K562 (cell line): Measurements from ENCODE around the gene UNC119B. TPM values are rescaled to one million over a fixed set of nuclear protein-coding genes. Genes with fewer than 3 reads are reported as not detected.

Source experiments
- ATAC-seq: fragments of 200-7000 bp; cut with Tn5 transposase; 3 replicates; pipeline ENCODE4 v1.9.1; 2020; ENCODE audit warnings: moderate library complexity
- BruUV-seq: library from RNA; stranded (reverse); fragments of 400-500 nt; replicated peaks from 2 replicates; lab custom pipeline; 2021; lab: Mats Ljungman, UMichigan
- CTCF ChIA-PET: fragments of 300-600 bp; formaldehyde crosslinking; extraction: SDS; loops from one replicate; lab custom pipeline; 2021; ENCODE audit warnings: low intra/inter-chr PET ratio; lab: Yijun Ruan, JAX
- POLR2A ChIA-PET: fragments of 300-600, 350-650 bp; sonication (Branson Sonifier 250); formaldehyde crosslinking; extraction: SDS; loops from one replicate; lab custom pipeline; 2021; ENCODE audit warnings: antibody characterized with exemption, inconsistent platforms; lab: Yijun Ruan, JAX
- DNase-seq, 4 experiments: peaks; one replicate each; pipeline versions ENCODE4 v3.0.0 to v3.0.0-alpha.2; 2011 to 2018; ENCODE audit warnings: low spot score in 3 of 4, mixed read lengths in 3 of 4; ENCODE audit errors: extremely low read depth in 1 of 4
- FAIRE-seq: peaks from 2 replicates; lab custom pipeline; 2011; peaks lifted over from hg19 to GRCh38; lab: Jason Lieb, UNC
- H2AFZ ChIP-seq: 2 replicates; pipeline ENCODE4 v1.6.0; 2011; ENCODE audit warnings: low read depth, low read length, control low read depth, inconsistent platforms
- H3K27ac ChIP-seq: fragments of 200-600 bp; 3 replicates; pipeline ENCODE4 v1.8.0; 2011; ENCODE audit warnings: low read depth, mild to moderate bottlenecking, control low read depth, inconsistent platforms, low read length, moderate library complexity, mixed read lengths; ENCODE audit errors: extremely low read depth
- H3K27me3 ChIP-seq, 2 experiments: fragments of 300-600 bp in 1 of 2; 2 replicates in 1 of 2; 3 replicates in 1 of 2; pipeline versions ENCODE4 v1.6.0 to v1.8.0; 2011; ENCODE audit warnings: inconsistent platforms in 2 of 2, low read length in 2 of 2, mild to moderate bottlenecking in 1 of 2, mixed read lengths in 1 of 2, moderate library complexity in 1 of 2; ENCODE audit not compliant: control insufficient read depth in 2 of 2, insufficient read depth in 2 of 2
- H3K36me3 ChIP-seq: fragments of 300-600 bp; 3 replicates; pipeline ENCODE4 v1.8.0; 2011; ENCODE audit warnings: mild to moderate bottlenecking, low read length, inconsistent platforms; ENCODE audit not compliant: control insufficient read depth, insufficient read depth
- H3K4me1 ChIP-seq, 2 experiments: fragments of 200-600 bp in 1 of 2; replicated peaks in 1 of 2; 2 replicates in 1 of 2; 3 replicates in 1 of 2; pipeline versions ENCODE4 v1.5.1 to v1.8.0; 2011; ENCODE audit warnings: inconsistent platforms in 2 of 2, low read length in 2 of 2, mild to moderate bottlenecking in 1 of 2, mixed read lengths in 1 of 2, moderate library complexity in 1 of 2; ENCODE audit not compliant: control insufficient read depth in 2 of 2, insufficient read depth in 2 of 2
- H3K4me2 ChIP-seq: 2 replicates; pipeline ENCODE4 v1.6.1; 2011; ENCODE audit warnings: low read length, control low read depth, inconsistent platforms, mixed read lengths; ENCODE audit not compliant: insufficient read depth
- H3K4me3 ChIP-seq: fragments of 200-600 bp; sonication (generic), shearing (Covaris generic); 2 replicates; pipeline ENCODE4 v1.5.1; 2016; ENCODE audit warnings: control low read depth, inconsistent platforms
- H3K79me2 ChIP-seq: fragments of 200-600 bp; 3 replicates; pipeline ENCODE4 v1.8.0; 2011; ENCODE audit warnings: low read length, inconsistent platforms; ENCODE audit not compliant: control insufficient read depth, insufficient read depth
- H3K9ac ChIP-seq, 2 experiments: 2 replicates each; pipeline versions ENCODE4 v1.6.0 to v1.6.1; 2011; ENCODE audit warnings: low read depth in 2 of 2, low read length in 2 of 2, control low read depth in 1 of 2, inconsistent platforms in 1 of 2, mild to moderate bottlenecking in 1 of 2, mixed read lengths in 1 of 2; ENCODE audit not compliant: insufficient read depth in 1 of 2
- H3K9me1 ChIP-seq: one replicate; pipeline ENCODE4 v1.6.0; 2011; ENCODE audit warnings: inconsistent platforms, mild to moderate bottlenecking, low read length, moderate library complexity; ENCODE audit not compliant: control insufficient read depth, insufficient read depth
- H3K9me3 ChIP-seq: replicated peaks from 2 replicates; pipeline ENCODE4 v1.5.1; 2011; ENCODE audit warnings: low read depth, low read length, inconsistent platforms; ENCODE audit not compliant: control insufficient read depth, insufficient read depth
- H4K20me1 ChIP-seq: replicated peaks from 2 replicates; pipeline ENCODE4 v1.6.1; 2011; ENCODE audit warnings: low read length, inconsistent platforms, mixed read lengths; ENCODE audit not compliant: control insufficient read depth, insufficient read depth
- FOXK2 ChIP-seq, 2 experiments: fragments of 450-650 bp; IDR thresholded peaks in 1 of 2; conservative IDR thresholded peaks in 1 of 2; 2 replicates each; pipeline ENCODE4 v1.6.1; 2016; ENCODE audit warnings: low read depth in 2 of 2, mild to moderate bottlenecking in 1 of 2
- GATAD2B ChIP-seq: fragments of 450-650 bp; IDR thresholded peaks from 2 replicates; pipeline ENCODE4 v1.6.1; 2017; ENCODE audit warnings: mild to moderate bottlenecking, borderline replicate concordance
- NFYB ChIP-seq: IDR thresholded peaks from 2 replicates; pipeline ENCODE4 v1.6.1; 2011; ENCODE audit warnings: mild to moderate bottlenecking, moderate library complexity; ENCODE audit not compliant: insufficient read length; ENCODE audit errors: extremely low read depth
- NR2C1 ChIP-seq, 2 experiments: fragments of 450-650 bp; IDR thresholded peaks; 2 replicates each; pipeline ENCODE4 v1.6.1; 2017; ENCODE audit warnings: mild to moderate bottlenecking in 2 of 2, antibody characterized with exemption in 1 of 2, inconsistent platforms in 1 of 2, missing compliant biosample characterization in 1 of 2, missing genetic modification characterization in 1 of 2
- PRMT5 ChIP-seq: sonication (generic); formaldehyde crosslinking; IDR thresholded peaks from 2 replicates; pipeline ENCODE4 v1.5.0; 2020; ENCODE audit warnings: missing genetic modification reagents
- SAFB ChIP-seq: fragments of 200-400 bp; formaldehyde crosslinking; IDR thresholded peaks from 2 replicates; pipeline ENCODE4 v1.6.1; 2017; ENCODE audit warnings: low read depth, low read length, borderline replicate concordance
- SETDB1 ChIP-seq: IDR thresholded peaks from one replicate; pipeline ENCODE4 v1.6.1; 2012; ENCODE audit warnings: low read length, control low read depth, inconsistent platforms
- SP2 ChIP-seq: IDR thresholded peaks from 2 replicates; pipeline ENCODE4 v1.6.1; 2011; ENCODE audit warnings: mild to moderate bottlenecking, low read depth, low read length, moderate library complexity; ENCODE audit not compliant: poor library complexity, severe bottlenecking; ENCODE audit errors: extremely low read depth
- ZBTB17 ChIP-seq: fragments of 450-650 bp; formaldehyde crosslinking; IDR thresholded peaks from 2 replicates; pipeline ENCODE4 v1.4.0; 2020; ENCODE audit warnings: mild to moderate bottlenecking
- ZNF324 ChIP-seq: fragments of 250-450 bp; sonication (Bioruptor Pico); IDR thresholded peaks from 2 replicates; pipeline ENCODE4 v1.4.0; 2020; ENCODE audit warnings: mild to moderate bottlenecking
- ZNF764 ChIP-seq: fragments of 250-450 bp; sonication (Bioruptor Pico); IDR thresholded peaks from 2 replicates; pipeline ENCODE4 v1.4.0; 2020; ENCODE audit warnings: low read depth, mild to moderate bottlenecking, moderate library complexity
- ZNF77 ChIP-seq: fragments of 250-450 bp; sonication (Bioruptor Pico); IDR thresholded peaks from 2 replicates; pipeline ENCODE4 v1.5.0; 2020
- ZNF785 ChIP-seq: fragments of 250-450 bp; sonication (Bioruptor Pico); IDR thresholded peaks from 2 replicates; pipeline ENCODE4 v1.4.0; 2020; ENCODE audit warnings: mild to moderate bottlenecking
- ZSCAN29 ChIP-seq: fragments of 450-650 bp; IDR thresholded peaks from 2 replicates; pipeline ENCODE4 v1.6.1; 2017
- WGBS: fragments of 100-300 bp; shearing (Covaris generic); methylation state at CpG from one replicate; pipeline ENCODE4 v1.1.6; 2016; ENCODE audit warnings: low coverage, mixed read lengths; ENCODE audit not compliant: insufficient coverage; ENCODE audit errors: missing lambda C conversion rate; 5-methylcytosine and 5-hydroxymethylcytosine counted together
- in situ Hi-C: fragments of 300-500 bp; cut with MboI; formaldehyde crosslinking; loops from 4 replicates; pipeline ENCODE4 v1.15.0; 2018; ENCODE audit warnings: inconsistent platforms, mixed read lengths
- intact Hi-C: fragments of 100-400 bp; cut with micrococcal nuclease; formaldehyde crosslinking; loops from 2 replicates; pipeline ENCODE4 v1.14.2; 2022
- polyA plus RNA-seq, 8 experiments: library from polyadenylated mRNA; depleted of rRNA in 4 of 8; stranded (reverse) in 5 of 8; unstranded in 3 of 8; fragments of >200 nt; fragmentation: Nextera tagmentation in 2 of 8; fragmentation: Illumina TruSeq in 1 of 8; extraction: Ambion mirVana in 2 of 8; extraction: Trizol in 1 of 8; gene quantifications; 2 replicates each; pipeline versions ENCODE4 v1.2.1 to v1.2.3, GENCODE V29; 2011 to 2014; ENCODE audit warnings: inconsistent platforms in 1 of 8, missing spikeins in 1 of 8
- total RNA-seq, 7 experiments: library from RNA; depleted of rRNA in 6 of 7; stranded (reverse); fragments of >200 nt in 6 of 7; fragmentation: Illumina TruSeq in 2 of 7; extraction: Trizol in 2 of 7; gene quantifications; 2 replicates each; pipeline versions ENCODE4 v1.2.1 to v1.2.3, GENCODE V29; 2011 to 2021; ENCODE audit warnings: low replicate concordance in 1 of 7
- TF ChIP-seq, protein P1 (sequence below): sonication (generic); formaldehyde crosslinking; IDR thresholded peaks from 2 replicates; pipeline ENCODE4 v1.8.1; 2023; ENCODE audit warnings: missing genetic modification reagents, mild to moderate bottlenecking, borderline replicate concordance

The UNC119B gene
- total and polyA plus RNA-seq, 9 of the 15 experiments (the other 6 are each of a cell fraction or from before 2014, with no cell fraction given): 4.0 to 34.5 (median 15.1) TPM

DNA sequence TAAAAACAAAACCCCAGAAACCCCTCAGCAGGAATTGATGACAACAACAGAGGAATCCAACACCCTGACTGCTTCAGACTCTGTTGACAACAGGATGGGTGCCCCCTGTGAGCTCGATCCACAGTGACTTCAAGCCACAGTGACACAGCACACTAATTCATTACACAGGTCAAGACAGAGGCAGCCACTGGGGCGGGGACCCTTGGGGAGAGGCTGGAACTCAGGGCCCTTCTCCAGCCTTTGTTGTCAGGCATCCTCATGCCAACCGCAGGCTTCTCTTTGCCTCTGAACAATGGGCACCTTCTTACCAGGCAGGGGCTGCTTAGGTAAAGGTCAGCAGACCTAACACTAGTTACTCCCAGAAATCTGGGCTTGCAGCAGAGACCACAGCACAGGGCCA is 53.0 kb downstream of the UNC119B start:
- Histone ChIP-seq H3K79me2 (no peaks in the 10 kb centered on the region), H3K4me3 (no peak overlapping the region), H3K4me2 (no peak overlapping the region), H3K4me1 (peaks cover 0 to 4% of the 10 kb centered on the region in 2 experiments; a peak in 1 of 5 replicates), H2AFZ (no peak overlapping the region), H3K27ac (no peak overlapping the region), H3K9me1 (no peaks in the 10 kb centered on the region)
- no peak for ATAC-seq
- CTCF ChIA-PET: no interaction called here
- no peak for FAIRE-seq
- BruUV-seq: no TSS peak
- no peak for DNase-seq
- TF ChIP-seq SP2 (no peak), ZNF764 (CRISPR knock-in tag) (no peak), ZNF785 (CRISPR knock-in tag) (no peak), FOXK2 (conservative IDR thresholded peaks at IDR 0.05 in 1 of 2, IDR thresholded peaks at IDR 0.05 in 1 of 2; ENCODE audit: low read depth in 2 of 2) (no peak), ZSCAN29 (no peak), ZNF324 (no peak), NFYB (no peak), NR2C1 (IDR thresholded peaks at IDR 0.05) (no peak), NR2C1 (tag; IDR thresholded peaks at IDR 0.05) (no peak), PRMT5 (CRISPR knock-in tag) (no peak), ZBTB17 (no peak), SETDB1 (no peak), ZNF77 (CRISPR knock-in tag) (no peak), SAFB (no peak), GATAD2B (no peak)
- TF ChIP-seq, protein P1, sequence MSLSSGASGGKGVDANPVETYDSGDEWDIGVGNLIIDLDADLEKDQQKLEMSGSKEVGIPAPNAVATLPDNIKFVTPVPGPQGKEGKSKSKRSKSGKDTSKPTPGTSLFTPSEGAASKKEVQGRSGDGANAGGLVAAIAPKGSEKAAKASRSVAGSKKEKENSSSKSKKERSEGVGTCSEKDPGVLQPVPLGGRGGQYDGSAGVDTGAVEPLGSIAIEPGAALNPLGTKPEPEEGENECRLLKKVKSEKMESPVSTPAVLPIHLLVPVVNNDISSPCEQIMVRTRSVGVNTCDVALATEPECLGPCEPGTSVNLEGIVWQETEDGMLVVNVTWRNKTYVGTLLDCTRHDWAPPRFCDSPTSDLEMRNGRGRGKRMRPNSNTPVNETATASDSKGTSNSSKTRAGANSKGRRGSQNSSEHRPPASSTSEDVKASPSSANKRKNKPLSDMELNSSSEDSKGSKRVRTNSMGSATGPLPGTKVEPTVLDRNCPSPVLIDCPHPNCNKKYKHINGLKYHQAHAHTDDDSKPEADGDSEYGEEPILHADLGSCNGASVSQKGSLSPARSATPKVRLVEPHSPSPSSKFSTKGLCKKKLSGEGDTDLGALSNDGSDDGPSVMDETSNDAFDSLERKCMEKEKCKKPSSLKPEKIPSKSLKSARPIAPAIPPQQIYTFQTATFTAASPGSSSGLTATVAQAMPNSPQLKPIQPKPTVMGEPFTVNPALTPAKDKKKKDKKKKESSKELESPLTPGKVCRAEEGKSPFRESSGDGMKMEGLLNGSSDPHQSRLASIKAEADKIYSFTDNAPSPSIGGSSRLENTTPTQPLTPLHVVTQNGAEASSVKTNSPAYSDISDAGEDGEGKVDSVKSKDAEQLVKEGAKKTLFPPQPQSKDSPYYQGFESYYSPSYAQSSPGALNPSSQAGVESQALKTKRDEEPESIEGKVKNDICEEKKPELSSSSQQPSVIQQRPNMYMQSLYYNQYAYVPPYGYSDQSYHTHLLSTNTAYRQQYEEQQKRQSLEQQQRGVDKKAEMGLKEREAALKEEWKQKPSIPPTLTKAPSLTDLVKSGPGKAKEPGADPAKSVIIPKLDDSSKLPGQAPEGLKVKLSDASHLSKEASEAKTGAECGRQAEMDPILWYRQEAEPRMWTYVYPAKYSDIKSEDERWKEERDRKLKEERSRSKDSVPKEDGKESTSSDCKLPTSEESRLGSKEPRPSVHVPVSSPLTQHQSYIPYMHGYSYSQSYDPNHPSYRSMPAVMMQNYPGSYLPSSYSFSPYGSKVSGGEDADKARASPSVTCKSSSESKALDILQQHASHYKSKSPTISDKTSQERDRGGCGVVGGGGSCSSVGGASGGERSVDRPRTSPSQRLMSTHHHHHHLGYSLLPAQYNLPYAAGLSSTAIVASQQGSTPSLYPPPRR (CRISPR knock-in tag): no peak
- TF ChIP-seq, all 486 proteins: peak for 0
- peaks cover 50% of the 10 kb centered on the region for H3K36me3 ChIP-seq
- in situ Hi-C loops: no loop called here
- WGBS: 68% methylated on average over 3 of the region's 3 CpGs
- intact Hi-C loops: no loop called here
- H3K9ac ChIP-seq: no peak overlapping the region
- H3K9me3 ChIP-seq: no peaks in the 10 kb centered on the region
- no peaks in the 10 kb centered on the region for H4K20me1 ChIP-seq
- POLR2A ChIA-PET: no interaction called here
- no peaks in the 10 kb centered on the region for H3K27me3 ChIP-seq
